CD4-positive, CD25-positive, alpha-beta regulatory T cell (primary cell): Measurements from ENCODE around the gene MROH9. TPM values are rescaled to one million over a fixed set of nuclear protein-coding genes. Genes with fewer than 3 reads are reported as not detected.

ENCODE experiments used
- ATAC-seq, 2 donors: fragments of 150-1000 bp; cut with Tn5 transposase; one replicate each; pipeline ENCODE4 v1.10.0; 2021; ENCODE audit warnings: low read depth in 2 of 2, moderate number of reproducible peaks in 2 of 2, moderate library complexity in 1 of 2
- DNase-seq, 3 donors: peaks; one replicate each; pipeline versions ENCODE4 v3.0.0 to v3.0.0-alpha.2; 2012 to 2022; ENCODE audit warnings: mixed read lengths in 1 of 3
- H3K27ac ChIP-seq: one replicate; pipeline ENCODE4 v1.7.0; 2013; ENCODE audit warnings: mild to moderate bottlenecking, low read length; ENCODE audit not compliant: insufficient read depth, poor library complexity, severe bottlenecking
- H3K27me3 ChIP-seq: one replicate; pipeline ENCODE4 v1.7.0; 2013; ENCODE audit warnings: low read length; ENCODE audit not compliant: control insufficient read depth, insufficient read depth
- H3K36me3 ChIP-seq: one replicate; pipeline ENCODE4 v1.7.0; 2013; ENCODE audit warnings: mild to moderate bottlenecking, low read length, moderate library complexity; ENCODE audit not compliant: control insufficient read depth, insufficient read depth
- H3K4me1 ChIP-seq: 2 replicates; pipeline ENCODE4 v1.7.0; 2013; ENCODE audit warnings: mild to moderate bottlenecking, low read length; ENCODE audit not compliant: insufficient read depth, control insufficient read depth, poor library complexity, severe bottlenecking
- H3K4me3 ChIP-seq: one replicate; pipeline ENCODE4 v1.7.0; 2013; ENCODE audit warnings: low read depth, mild to moderate bottlenecking, low read length, moderate library complexity
- H3K9me3 ChIP-seq, 2 experiments: 1 replicate in 1 of 2; 2 replicates in 1 of 2; pipeline ENCODE4 v1.7.0; 2013; ENCODE audit warnings: low read length in 2 of 2, mild to moderate bottlenecking in 1 of 2, moderate library complexity in 1 of 2; ENCODE audit not compliant: control insufficient read depth in 2 of 2
- H3K27ac Mint-ChIP-seq, 3 donors: one replicate each; pipeline ENCODE4 v1.8.0; 2020 to 2022; ENCODE audit warnings: mild to moderate bottlenecking in 3 of 3, mixed read lengths in 3 of 3, moderate library complexity in 2 of 3
- H3K27me3 Mint-ChIP-seq: one replicate; pipeline ENCODE4 v1.8.0; 2022; ENCODE audit warnings: mild to moderate bottlenecking, mixed read lengths
- H3K36me3 Mint-ChIP-seq: one replicate; pipeline ENCODE4 v1.8.0; 2020; ENCODE audit warnings: mixed read lengths
- H3K4me1 Mint-ChIP-seq, 4 donors: one replicate each; pipeline ENCODE4 v1.8.0; 2020 to 2022; ENCODE audit warnings: mixed read lengths in 4 of 4, mild to moderate bottlenecking in 1 of 4
- H3K4me3 Mint-ChIP-seq, 4 donors: one replicate each; pipeline ENCODE4 v1.8.0; 2020 to 2022; ENCODE audit warnings: mild to moderate bottlenecking in 4 of 4, mixed read lengths in 4 of 4, moderate library complexity in 3 of 4
- H3K9me3 Mint-ChIP-seq, 7 donors: one replicate each; pipeline ENCODE4 v1.8.0; 2020 to 2022; ENCODE audit warnings: mixed read lengths in 7 of 7, mild to moderate bottlenecking in 3 of 7, moderate library complexity in 2 of 7
- polyA plus RNA-seq, 4 donors: library from polyadenylated mRNA; unstranded; fragments of 300-500 nt; fragmentation: Illumina TruSeq; gene quantifications; one replicate each; pipeline ENCODE4 v1.2.3, GENCODE V29; 2021
- total RNA-seq: library from RNA; stranded (reverse); gene quantifications from one replicate; pipeline ENCODE4 v1.2.3, GENCODE V29; 2022

MROH9 gene
- total and polyA plus RNA-seq, 5 donors from 2014 or later: not detected

DNA sequence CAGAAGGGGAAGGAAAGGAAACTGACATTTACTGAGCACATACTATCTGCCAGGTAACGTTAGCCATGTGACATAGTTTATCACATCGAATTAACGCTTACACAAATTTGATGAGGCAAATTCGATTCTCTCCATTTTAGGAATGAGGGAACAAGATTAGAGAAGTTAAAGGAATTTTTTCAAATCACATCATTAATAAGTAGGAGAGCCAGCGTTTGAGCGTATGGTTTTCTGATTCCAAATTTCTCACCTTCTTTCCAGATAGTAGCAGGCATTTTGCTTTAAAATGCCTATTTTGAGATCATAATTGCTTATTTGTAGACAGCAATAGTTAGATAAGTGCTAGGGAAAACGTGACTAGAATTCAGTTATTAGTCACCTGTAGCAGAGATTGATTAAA, 174.6 kb downstream of the MROH9 start:
- DNase-seq (no peak), ATAC-seq (no peak)
- H3K36me3 Mint-ChIP-seq: no peaks in the 10 kb centered on the region
- H3K27ac ChIP-seq: no peak overlapping the region
- H3K4me1 ChIP-seq: no peaks in the 10 kb centered on the region
- no peak overlapping the region for H3K4me3 Mint-ChIP-seq
- peaks cover 2% of the 10 kb centered on the region for H3K27me3 ChIP-seq
- no peak overlapping the region for H3K27ac Mint-ChIP-seq
- H3K36me3 ChIP-seq: no peaks in the 10 kb centered on the region
- H3K4me1 Mint-ChIP-seq: no peaks in the 10 kb centered on the region
- H3K9me3 Mint-ChIP-seq: peaks cover 0 to 3% (median 0%) of the 10 kb centered on the region in 7 donors
- H3K9me3 ChIP-seq: no peaks in the 10 kb centered on the region
- no peaks in the 10 kb centered on the region for H3K27me3 Mint-ChIP-seq
- H3K4me3 ChIP-seq: no peak overlapping the region

DNA sequence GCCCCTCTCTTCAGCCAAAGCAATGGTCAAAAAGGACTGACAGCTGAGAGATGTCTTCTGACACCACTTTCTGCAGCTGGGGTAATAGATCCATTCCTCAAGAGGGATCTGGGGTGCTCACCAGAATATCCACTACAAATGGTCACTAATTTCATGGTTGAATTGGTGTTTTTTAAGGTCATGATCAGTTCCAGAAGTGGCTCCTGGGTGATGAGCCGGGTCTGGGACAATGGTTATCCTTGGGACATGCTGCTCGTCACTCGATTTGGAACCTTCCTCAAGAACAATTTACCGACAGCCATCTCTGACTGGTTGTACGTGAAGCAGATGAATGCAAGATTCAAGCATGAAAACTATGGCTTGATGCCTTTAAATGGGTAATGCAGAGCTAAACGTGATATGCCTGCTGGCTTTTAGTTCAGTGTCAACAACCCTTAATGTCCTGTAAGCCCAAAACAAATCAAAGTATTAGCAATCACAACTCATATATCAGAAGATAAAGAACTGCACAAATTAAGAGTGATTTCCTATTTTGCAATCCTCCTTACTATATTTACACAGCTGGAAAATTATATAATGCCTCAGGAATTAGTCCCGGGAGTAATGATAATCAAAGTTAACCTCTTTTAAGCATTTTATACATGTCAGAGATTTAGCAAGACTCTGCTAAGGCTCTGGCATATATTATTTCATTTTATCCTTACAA, 175.4 kb downstream of the MROH9 start:
- Mint-ChIP-seq H3K36me3 (no peaks in the 10 kb centered on the region), H3K27ac (no peak overlapping the region), H3K9me3 (peaks cover 0 to 3% (median 0%) of the 10 kb centered on the region in 7 donors), H3K4me3 (no peak overlapping the region), H3K27me3 (no peaks in the 10 kb centered on the region), H3K4me1 (no peaks in the 10 kb centered on the region)
- no peak for DNase-seq
- no peak for ATAC-seq
- no peak overlapping the region for H3K4me3 ChIP-seq
- H3K27ac ChIP-seq: no peak overlapping the region
- H3K9me3 ChIP-seq: no peaks in the 10 kb centered on the region
- no peaks in the 10 kb centered on the region for H3K36me3 ChIP-seq
- H3K4me1 ChIP-seq: no peaks in the 10 kb centered on the region
- H3K27me3 ChIP-seq: peaks cover 2% of the 10 kb centered on the region

DNA sequence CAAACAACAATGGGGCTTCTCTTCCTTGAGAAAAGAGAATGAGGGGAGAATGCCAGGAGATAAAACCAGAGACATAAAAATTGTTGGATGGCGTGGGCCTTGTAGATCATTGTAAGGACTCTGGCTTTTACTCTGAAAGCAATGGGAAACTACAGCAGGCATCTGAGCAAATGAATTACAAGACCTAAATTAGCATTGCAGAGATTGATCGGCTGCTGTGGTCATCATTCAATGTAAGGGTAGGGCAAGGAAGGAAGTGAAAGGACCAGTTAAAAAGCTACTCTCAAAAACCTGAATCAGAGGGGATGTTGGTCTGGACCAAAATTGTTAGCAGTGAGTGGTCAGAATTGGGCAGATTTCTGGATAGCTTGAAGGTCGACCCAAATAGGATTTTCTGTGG, 176.8 kb downstream of the MROH9 start:
- peaks cover 0 to 3% (median 0%) of the 10 kb centered on the region in 7 donors for H3K9me3 Mint-ChIP-seq
- Histone ChIP-seq H3K36me3 (no peaks in the 10 kb centered on the region), H3K27ac (no peak overlapping the region), H3K27me3 (peaks cover 2% of the 10 kb centered on the region), H3K9me3 (no peaks in the 10 kb centered on the region), H3K4me3 (no peak overlapping the region), H3K4me1 (no peaks in the 10 kb centered on the region)
- H3K4me1 Mint-ChIP-seq: no peaks in the 10 kb centered on the region
- H3K4me3 Mint-ChIP-seq: no peak overlapping the region
- no peak overlapping the region for H3K27ac Mint-ChIP-seq
- H3K27me3 Mint-ChIP-seq: no peaks in the 10 kb centered on the region
- ATAC-seq: no peak
- no peaks in the 10 kb centered on the region for H3K36me3 Mint-ChIP-seq
- no peak for DNase-seq

DNA sequence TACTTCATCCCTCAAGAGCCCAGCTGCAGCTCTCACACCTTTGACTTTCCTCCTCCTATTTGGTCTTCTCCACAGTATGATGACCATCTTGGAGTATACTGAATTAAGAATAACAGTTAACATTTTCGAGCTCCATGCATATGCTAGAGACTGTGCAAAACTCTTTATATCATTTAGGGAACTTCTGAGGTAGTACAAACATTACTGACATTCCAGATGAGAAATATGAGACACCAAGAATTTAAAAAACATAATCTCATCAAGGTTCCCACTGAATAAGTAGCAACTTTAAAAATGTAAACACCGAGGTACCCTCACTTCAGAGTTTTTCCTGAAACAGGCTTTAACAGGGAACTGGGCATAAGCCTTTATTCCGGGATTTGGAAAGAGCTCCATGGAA, 178.0 kb downstream of the MROH9 start:
- Mint-ChIP-seq H3K27ac (no peak overlapping the region), H3K9me3 (peaks cover 0 to 3% (median 0%) of the 10 kb centered on the region in 7 donors), H3K36me3 (no peaks in the 10 kb centered on the region), H3K4me1 (no peaks in the 10 kb centered on the region), H3K27me3 (no peaks in the 10 kb centered on the region), H3K4me3 (no peak overlapping the region)
- Histone ChIP-seq H3K4me3 (no peak overlapping the region), H3K36me3 (no peaks in the 10 kb centered on the region), H3K4me1 (no peaks in the 10 kb centered on the region), H3K27me3 (peaks cover 2% of the 10 kb centered on the region), H3K27ac (no peak overlapping the region), H3K9me3 (no peaks in the 10 kb centered on the region)
- ATAC-seq (no peak), DNase-seq (no peak)

Other genes starting within 250 kb of the MROH9 start
- not detected for gene FMO3, start 155.4 kb downstream of the MROH9 start, total RNA-seq
- not detected for gene FMO3, start 155.4 kb downstream of the MROH9 start, polyA plus RNA-seq
- not detected for gene FMO2, start 249.8 kb downstream of the MROH9 start, total RNA-seq
- not detected for gene FMO2, start 249.8 kb downstream of the MROH9 start, polyA plus RNA-seq